NCI-H748 (cell line): ENCODE data around the gene WTAP.
A peak's percentile ranks its signal among the peaks of the same experiment; 100 is the strongest.
"Not testable (repeated sequence)": the region's sequence is repeated elsewhere in the genome, so short reads cannot be mapped to it uniquely, and the experiment has no call there.

Experiments
- DNase-seq: peaks from one replicate; lab custom pipeline; 2025; ENCODE audit not compliant: unreplicated experiment; lab: John Stamatoyannopoulos, UW

Gene WTAP

DNA sequence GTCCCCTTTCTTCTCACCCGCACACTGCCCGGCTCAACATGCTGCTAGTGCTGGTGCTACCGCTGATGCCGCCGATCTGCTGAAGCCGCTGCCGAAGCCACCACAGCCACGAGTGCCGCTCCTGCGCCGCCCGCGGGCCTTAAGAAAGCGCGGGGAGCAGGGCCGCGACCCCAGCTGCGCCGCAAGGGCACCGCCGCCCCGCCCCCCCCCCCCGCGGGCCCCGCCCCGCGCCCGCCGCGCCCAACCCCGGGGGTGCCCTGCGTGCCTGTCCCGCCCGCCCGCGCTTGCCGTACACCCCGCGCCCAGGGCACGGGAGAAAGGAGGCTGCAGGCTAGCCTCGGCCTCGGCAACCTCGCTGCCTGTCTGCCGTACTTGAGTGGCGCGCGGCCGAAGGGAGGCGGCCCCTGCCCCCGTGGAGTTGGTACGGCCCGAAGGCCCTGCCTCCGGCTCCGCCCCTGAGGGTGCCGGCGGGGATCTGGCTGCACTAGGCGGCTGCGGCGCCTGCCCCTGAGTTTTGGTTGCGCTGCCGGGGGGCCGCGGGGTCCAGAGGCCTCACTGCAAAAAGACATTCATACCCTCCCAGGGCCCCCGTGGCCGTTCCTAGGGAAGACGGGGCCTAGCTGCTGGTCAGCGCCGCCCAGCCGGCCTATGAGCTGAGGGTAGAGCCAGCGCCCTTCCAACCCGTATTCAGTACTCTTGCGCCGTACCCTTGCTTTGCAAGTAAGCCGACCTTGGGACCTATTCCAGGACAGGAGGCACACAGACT, 34.0 kb upstream of the WTAP start, which contains the start of gene SOD2:
Gene SOD2 (minus strand): TSS at position 114 of the 766 bp plus-strand sequence. CDS start 74 bp downstream, at position 40.
- DNase-seq: peak; percentile 92

DNA sequence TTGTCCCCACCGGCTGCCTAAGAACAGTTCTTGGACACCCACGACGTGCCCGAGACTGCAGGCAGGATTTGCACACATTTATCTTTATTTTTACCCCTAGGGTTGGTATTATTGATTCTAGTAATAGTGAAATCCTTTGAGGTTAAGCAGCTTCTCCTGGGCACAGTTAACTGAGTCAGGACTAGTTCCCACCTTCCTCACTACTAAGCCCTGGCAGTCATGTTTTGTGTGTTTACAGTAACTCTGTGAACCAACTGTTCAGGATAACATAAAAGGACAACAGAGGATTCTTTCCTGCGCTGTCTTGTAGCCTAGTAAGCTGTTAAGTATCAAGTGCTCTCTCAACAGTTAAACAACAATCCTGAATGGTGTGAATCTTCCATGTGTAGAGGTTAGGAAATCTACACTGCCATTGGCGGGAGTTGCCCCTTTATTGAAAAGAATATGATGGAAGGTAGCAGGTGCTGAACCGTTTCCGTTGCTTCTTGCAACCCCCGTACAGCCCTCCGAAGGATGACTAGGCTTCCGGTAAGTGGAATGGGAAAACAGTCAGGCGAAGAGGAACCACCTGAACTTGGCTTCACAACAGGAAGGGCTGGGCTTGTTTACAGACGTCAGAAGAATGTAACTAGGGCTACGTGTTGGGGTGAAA, 33.3 kb upstream of the WTAP start:
- DNase-seq: peak; percentile 42

DNA sequence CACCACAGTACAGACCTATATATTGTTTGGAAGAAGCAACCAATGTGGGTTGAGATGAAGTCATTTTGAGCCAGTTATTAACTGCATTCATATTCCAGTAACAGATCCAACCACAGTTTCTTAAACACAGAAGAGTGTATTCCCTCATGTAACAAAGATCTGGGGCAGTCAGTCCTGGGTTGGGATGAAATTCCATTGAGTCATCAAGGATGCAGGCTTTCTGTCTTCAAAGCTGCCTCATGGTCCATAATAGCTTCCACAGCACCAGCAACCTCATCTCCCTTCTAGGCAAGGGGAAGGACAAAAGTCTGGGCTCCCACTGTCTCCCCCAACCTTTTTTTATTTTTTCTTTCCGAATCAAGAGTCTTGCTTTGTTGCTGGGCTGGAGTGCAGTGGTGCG, 31.3 kb upstream of the WTAP start:
- DNase-seq: no peak

GRCh38 chr6:159700970-159701369, 26.3 kb upstream of the WTAP start:
- no peak for DNase-seq

- no peak for DNase-seq
These were observed 25.8 kb upstream of the WTAP start for GRCh38 chr6:159701413-159701999.

GRCh38 chr6:159710603-159711002, 16.7 kb upstream of the WTAP start:
- not testable (repeated sequence) for DNase-seq

GRCh38 chr6:159712389-159712788, 14.9 kb upstream of the WTAP start:
- DNase-seq: not testable (repeated sequence)

GRCh38 chr6:159713984-159714383, 13.3 kb upstream of the WTAP start:
- DNase-seq: no peak

- DNase-seq: no peak
These were observed 12.9 kb upstream of the WTAP start for GRCh38 chr6:159714404-159714803.

DNA sequence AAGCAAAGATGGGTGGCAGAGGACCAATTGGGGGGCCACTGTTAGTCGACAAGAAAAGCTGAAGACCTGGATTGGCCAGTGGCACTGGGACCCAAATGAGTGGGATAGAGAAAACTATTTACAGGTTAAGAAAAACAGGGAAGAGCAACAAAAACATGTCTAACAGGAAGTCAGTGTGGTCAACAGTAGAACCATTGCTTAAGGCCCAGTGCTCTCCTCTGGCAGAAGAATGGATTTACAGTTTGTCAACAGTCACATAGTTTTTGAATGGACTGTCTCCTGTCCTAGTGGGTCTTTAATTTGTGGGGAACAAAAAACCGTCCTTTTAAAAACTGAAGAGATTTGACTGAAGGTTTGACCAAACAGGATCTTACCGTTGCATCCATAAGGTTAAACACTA, 12.1 kb upstream of the WTAP start:
- no peak for DNase-seq

DNA sequence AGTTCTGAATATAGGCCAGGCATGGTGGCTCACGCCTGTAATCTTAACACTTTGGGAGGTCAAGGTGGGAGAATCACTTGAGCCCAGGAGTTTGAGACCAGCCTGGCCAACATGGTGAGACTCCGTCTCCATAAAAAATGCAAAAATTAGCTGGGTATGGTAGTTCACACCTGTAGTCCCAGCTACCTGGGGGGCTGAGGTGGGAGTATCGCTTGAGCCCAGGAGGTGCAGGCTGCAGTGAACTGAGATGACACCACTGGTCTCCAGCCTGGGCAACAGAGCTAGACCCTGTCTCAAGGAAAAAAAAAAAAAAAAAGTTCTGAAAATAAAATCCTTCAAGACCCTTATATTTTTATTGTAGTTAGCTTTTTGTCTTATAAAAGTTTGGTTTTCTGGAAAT, 11.7 kb upstream of the WTAP start:
- no peak for DNase-seq

GRCh38 chr6:159716247-159717096, 10.8 kb upstream of the WTAP start:
- no peak for DNase-seq

GRCh38 chr6:159718634-159719033, 8.7 kb upstream of the WTAP start:
- no peak for DNase-seq

- DNase-seq: no peak
These were observed 8.0 kb upstream of the WTAP start for GRCh38 chr6:159719287-159719686.

DNA sequence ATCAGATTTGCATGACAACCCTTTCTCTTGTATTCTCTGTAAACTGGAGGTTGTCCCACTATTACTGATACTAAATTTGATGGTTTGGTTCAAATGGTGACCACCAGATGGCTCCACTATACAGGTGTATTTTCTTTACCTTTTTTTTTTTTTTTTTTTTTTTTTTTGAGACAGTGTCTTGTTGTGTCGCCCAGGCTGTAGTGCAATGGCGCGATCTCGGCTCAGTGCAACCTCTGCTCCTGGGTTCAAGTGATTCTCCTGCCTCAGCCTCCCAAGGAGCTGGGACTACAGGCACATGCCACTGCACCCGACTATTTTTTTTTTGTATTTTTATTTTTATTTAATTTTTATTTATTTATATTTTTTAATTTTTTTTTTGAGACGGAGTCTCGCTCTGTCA, 6.6 kb upstream of the WTAP start:
- DNase-seq: peak; percentile 64

GRCh38 chr6:159721981-159722380, 5.3 kb upstream of the WTAP start:
- not testable (repeated sequence) for DNase-seq

- DNase-seq: no peak
These were observed 4.7 kb upstream of the WTAP start for GRCh38 chr6:159722655-159723054.

- DNase-seq: no peak
These were observed 4.0 kb upstream of the WTAP start for GRCh38 chr6:159723259-159723658.

DNA sequence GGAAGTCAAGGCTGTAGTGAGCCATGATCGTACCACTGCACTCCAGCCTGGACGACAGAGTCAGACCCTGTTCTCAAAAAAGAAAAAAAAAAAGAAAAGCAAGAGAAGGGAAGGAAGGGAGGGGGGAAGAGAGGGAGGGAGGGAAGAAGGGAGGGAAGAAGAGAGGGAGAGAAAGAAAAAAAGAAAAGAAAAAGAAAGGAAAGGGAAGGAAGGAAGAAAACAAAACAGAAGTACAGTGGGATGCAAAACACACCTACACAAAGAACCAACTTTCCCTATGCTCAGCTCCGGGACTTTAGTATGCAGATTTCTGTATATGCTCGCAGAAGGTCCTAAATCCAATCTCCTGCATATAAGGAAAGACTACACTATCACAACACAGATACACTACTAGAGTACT, 2.5 kb upstream of the WTAP start:
- no peak for DNase-seq

DNA sequence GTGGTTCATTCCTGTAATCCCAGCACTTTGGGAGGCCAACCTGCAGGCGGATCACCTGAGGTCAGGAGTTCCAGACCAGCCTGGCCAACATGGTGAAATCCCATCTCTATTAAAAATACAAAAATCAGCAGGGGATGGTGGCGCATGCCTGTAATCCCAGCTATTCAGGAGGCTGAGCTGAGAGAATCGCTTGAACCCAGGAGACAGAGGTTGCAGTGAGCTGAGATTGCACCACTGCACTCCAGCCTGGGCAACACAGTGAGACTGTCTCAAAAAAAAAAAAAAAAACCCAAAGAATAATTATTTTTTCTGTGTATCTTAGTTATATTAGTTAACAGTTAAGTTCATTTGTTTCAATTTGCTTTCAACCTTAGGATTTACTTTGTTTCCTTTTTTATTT, 2.1 kb upstream of the WTAP start:
- not testable (repeated sequence) for DNase-seq

- peak; percentile 94 for DNase-seq
These were observed 920 bp upstream of the WTAP start for GRCh38 chr6:159726255-159726917.
